ENCODE measurements around the gene SPATA31E1.

Gene SPATA31E1

DNA sequence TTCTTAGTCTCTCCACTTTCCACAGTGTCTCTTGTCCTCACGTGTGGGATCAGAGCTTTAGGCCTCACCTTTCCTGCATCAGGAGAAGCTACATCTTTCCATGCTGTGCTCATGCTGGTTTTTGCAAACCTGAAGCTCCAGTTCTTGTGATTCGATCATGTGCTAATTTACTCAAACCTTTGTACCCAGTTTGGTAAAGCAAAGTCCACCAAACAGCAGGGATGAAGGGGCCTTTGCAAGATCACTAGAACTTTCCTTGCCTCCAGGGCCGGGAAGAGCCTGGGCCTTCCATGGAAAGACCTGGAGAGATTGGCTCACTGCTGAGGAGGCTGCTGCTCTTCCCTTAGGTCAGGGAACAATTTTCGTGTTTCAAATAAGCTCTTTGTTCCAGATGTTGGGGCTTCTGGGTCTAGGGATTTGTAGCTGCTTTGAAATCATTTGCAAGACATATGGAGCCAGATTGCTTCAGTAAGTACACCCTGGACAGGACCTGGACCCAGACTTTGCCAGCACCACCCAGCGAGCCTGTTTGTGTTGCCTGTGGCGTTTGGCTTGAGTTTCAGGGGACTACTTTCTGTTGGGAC is 18.7 kb upstream of the SPATA31E1 start:
- DNase-seq: no peak

DNA sequence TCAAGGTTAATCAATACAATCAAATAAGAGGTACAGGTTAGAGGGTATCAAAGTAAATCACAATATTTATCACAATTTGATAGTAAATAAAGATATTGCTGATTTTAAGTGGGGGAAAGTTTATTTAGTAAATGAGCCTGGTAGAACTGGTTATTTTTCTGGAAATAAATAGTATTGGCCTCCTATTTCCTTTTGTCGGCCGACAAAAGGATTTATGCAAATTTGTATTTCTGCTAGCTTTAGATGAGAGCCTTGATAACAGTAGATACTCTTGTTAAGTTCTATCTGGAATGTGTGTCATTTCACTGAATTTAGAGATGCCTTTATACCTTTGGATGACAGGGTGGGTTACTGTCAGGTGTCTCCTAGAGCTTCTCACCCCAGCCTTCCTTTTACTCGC is 17.8 kb upstream of the SPATA31E1 start:
- DNase-seq: no peak

DNA sequence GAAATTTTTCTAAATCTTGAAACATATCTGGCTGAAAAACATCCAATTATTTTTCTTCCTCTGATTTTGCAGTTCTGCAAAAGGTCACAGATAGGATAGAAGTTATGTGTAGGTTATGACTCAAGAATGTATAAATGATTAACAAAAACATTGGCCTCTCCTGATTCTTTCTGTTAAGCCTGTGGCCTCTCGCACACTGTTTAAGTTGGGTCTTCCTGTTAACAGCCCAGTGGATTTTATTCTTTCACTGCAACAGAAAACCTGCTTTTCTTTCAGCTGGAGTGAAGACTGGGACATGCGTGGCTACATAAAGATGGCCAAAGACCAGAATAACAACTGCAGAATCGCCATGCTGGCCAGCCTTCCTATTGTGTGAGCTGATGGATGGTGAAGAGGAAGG is 17.1 kb upstream of the SPATA31E1 start:
- no peak for DNase-seq

DNA sequence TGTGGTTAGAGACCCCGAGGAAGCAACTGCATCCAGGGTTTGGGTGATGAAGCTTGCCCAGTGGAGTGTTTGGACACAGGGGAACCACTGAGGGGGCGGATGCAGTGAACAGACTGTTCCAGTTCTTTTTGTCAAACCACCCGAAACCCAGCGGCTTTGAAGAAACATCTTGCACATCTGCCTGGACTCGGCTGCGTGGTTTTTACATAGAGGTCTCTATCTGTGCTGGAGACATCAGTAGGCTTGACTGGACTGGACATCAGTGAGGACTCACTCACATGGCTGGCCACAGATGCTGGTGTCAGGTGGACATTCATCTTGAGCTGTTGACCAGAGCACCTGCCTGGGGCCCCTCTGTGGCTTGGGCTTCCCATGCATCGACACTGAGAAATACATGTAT is 15.3 kb upstream of the SPATA31E1 start:
- no peak for DNase-seq

DNA sequence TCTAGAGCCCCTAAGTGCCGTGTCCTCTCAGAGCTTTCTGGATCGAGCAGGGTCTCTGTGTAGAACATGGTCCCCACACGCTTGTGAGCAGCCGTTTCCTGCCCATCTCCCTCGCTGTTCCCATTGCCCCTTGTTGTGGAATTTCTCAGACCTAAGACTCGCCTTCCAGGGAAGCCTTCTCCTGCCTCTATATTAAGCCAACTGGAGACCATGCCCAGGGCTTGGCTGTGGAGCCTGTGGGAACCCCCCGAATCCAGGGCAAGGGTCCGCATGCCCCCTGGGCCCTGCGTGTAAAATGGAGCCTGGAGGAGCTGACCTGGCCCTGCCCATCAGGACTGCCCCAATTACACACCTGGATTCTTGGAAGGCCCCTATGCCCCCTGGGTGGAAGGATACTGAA is 14.5 kb upstream of the SPATA31E1 start:
- DNase-seq: no peak

DNA sequence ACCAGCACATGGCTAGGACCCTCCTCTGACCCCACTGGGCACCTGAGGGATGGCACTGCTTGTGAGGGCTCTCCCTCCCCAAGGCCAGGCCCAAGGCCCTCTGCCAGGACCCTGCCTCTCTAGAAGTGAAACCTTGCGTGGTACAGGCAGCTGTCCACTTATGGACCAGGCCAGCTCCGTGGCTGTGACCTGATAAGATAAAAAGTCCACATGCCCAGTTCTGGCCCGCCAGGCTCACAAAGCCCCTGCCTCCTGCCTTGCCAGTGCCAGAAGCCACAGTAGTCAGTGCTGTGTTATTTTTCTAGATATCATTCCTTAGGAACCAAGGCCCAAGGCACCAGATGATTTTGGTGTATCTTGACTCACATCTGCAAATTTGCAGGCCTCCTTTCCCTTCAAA is 14.0 kb upstream of the SPATA31E1 start:
- no peak for DNase-seq

DNA sequence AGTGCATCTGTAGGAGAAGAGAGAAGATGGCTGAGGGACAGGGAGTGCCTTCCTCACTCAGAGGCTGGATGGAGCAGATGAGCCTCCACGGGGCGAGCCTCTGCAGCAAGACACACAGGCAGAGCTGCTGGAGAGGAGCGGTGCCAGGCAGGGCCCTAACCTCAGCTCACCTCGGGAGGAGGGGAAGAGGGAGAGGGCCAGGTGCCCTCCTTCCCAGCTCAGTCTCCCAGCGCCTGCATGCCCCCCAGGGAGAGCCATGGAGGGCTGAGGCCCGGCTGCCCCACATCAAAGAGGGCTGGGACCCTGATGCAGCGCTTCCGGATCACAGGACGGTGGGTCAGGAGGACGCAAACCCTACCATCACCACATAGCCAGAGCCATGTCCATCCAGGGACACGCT is 13.6 kb upstream of the SPATA31E1 start:
- no peak for DNase-seq

DNA sequence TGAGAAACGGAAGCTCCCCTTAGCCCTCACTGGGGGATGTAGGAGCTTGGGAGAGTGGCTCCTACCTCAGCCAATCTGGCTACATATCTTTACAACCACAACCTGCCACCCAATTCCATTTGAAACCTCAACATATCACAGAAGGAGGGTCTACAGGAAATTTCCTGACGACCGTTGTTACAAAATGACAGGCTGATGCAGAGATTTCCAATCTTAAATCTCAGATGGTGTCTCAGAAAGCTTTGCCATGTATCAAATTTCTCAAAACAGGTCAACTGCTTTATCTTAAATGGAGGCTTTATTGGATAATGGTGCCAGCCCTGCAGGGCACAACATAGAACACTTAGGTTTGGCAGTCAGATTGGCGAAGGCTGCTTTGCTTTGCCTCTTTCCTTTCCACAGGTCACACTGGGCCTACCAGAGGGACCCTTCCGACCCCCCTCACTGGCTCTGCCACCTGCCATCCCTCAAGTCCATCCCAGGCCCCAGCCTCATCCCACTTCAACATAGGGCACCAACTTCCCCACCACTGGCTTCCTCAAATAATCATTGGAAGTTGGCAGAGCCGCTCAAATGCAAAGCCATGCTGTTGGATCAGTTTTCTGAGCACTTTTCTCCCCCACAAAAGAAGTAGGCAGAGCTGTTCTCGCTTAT is 11.1 kb upstream of the SPATA31E1 start:
- DNase-seq: no peak

- DNase-seq: no peak
Measured at GRCh38 chr9:87872079-87872624, 10.5 kb upstream of the SPATA31E1 start.

DNA sequence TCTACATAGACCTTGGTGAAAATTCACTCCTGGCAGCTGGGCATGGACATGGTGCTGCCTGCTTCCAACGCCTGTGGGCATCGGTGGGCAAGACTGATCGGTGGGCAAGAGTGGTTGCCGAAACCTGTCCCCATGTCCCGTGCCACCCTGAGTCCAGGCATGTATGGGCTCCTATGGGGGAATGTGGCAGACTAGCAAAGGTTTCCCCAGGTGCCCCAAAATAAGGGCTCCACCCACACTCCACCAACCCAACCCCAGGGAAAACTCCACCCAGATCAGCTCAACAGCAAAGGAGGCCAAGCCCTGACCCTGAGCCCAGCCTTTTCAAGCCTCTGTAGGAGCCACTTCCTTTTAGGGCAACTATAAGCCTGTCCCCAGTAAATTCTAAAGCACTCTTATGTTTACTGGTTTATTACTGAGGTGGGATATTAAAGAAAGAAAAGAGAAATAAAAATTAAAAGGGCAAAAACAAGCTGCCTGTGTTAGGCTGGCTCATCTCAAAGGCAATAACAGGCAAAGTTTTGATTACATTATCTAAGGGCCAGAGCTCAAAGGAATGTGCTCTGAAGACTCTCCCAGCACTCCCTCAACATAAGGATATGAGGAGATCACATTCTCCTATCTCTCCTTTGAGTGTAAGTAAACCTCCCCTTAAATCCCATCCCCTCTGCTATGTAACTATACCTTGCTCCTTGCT is 8.9 kb upstream of the SPATA31E1 start:
- DNase-seq: no peak

DNA sequence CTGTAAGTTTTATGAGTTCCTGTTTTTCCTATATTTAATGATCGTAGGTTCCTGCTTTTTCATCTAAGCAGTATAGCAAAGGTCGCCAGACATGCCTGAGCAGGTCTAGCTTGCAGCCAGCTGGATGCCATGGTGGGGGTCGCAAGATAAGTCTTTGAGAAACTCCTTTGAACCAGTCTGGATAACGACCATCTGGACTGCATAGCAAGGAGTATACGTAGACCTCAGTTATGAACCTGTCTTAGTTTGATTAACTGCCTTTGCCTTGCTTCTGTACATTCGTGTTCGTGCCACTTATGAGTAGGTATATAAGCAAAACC is 8.4 kb upstream of the SPATA31E1 start:
- no peak for DNase-seq

DNA sequence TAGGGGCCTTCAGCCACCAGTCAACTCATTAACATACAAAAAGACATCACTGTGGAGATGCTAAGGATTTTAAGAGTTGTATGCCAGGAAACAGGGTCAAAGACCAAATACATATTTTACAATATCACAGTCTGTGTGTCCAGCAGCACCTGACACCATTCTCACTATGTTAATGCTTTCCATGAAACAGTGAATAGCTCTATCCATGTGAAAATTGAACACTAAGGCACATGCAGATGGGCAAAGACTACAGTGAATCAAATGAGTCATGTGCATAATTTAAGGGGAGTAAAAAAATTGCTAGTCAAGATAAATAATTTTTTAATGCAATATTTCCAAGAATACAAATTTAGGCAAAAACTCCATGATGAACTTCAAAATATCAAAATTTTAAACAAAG is 7.6 kb upstream of the SPATA31E1 start:
- no peak for DNase-seq

GRCh38 chr9:87875831-87876545 is 6.7 kb upstream of the SPATA31E1 start:
- DNase-seq: no peak

DNA sequence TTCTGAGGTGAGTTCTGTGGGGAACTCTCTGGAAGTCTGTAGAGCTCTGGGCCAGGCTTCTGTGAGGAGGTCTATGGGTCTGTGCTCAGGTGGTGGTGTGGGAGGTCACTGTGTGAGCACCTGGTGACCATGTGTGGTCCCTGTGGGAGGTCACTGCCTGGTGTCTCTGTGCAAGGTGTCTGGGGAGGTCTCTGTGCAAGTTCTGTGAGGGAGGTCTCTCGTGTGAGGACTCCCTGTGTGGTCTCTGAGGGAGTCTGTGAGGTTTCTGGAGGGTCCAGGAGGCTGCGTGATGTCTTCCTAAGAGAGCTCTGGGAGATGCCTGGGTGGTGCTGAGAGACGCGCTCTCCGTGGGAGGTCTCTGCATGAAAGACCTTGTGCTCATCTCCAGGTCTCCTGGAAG is 6.0 kb upstream of the SPATA31E1 start:
- no peak for DNase-seq

- no peak for DNase-seq
Measured at GRCh38 chr9:87878989-87879511, 3.6 kb upstream of the SPATA31E1 start.

- DNase-seq: no peak
Measured at GRCh38 chr9:87880116-87880515, 2.6 kb upstream of the SPATA31E1 start.

GRCh38 chr9:87880683-87881082 is 2.0 kb upstream of the SPATA31E1 start:
- no peak for DNase-seq

- no peak for DNase-seq
Measured at GRCh38 chr9:87883274-87883673, 597 bp downstream of the SPATA31E1 start.

DNA sequence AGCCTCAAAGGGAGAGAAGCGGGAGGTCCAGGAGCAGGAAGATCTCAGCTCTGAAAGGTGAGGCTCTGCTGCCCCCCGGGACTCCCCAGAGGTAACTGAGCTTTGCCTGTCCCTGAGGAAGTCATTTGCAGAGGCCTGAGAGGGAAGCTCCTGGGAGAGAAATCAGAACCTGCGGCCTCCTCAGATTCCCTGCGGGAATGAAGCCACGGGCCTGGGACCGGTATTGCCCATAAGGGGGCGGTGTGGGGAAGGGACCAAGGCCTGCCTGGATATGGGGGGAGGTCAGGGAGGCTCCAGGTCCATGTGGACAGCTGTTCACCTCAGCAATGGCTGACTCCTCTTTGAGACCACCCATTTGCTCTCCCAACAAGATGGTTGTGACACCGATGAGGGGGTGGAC is 1.3 kb downstream of the SPATA31E1 start:
- no peak for DNase-seq

GRCh38 chr9:87884578-87885459 is 2.1 kb downstream of the SPATA31E1 start:
- DNase-seq: no peak

DNA sequence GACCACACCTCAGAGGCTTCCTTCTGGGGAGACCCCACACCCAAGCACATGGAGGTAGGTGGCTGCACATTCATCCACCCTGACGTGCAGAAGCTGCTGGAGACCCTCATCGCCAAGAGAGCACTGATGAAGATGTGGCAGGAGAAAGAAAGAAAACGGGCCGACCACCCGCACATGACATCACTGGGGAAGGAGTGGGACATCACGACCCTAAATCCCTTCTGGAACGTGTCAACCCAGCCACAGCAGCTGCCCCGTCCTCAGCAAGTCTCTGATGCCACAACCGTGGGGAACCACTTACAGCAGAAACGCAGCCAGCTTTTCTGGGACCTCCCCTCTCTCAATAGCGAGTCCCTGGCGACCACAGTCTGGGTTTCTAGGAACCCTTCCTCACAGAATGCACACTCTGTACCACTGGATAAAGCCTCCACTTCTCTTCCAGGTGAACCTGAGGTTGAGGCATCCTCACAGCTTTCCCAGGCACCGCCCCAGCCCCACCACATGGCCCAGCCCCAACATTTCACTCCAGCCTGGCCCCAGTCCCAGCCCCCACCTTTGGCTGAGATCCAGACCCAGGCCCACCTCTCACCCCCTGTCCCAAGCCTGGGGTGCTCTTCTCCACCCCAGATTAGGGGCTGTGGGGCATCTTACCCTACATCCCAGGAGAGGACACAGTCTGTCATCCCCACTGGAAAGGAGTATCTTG is 3.0 kb downstream of the SPATA31E1 start:
- no peak for DNase-seq

Measured in NCI-H510A treated with DMSO at 0.1 percent for 48 hours (cell line).